WTC11 (cell line): ENCODE data around the gene TACC2. TPM values are rescaled to one million over a fixed set of nuclear protein-coding genes. Genes with fewer than 3 reads are reported as not detected.

Experiments used
- ATAC-seq: fragments of 200-7000 bp; cut with Tn5 transposase; 2 replicates; pipeline ENCODE4 v1.10.0; 2021; ENCODE audit warnings: mild to moderate bottlenecking, moderate library complexity
- CTCF ChIA-PET: fragments of 300-600 bp; sonication (Branson Sonifier 250); formaldehyde crosslinking; loops from one replicate; lab custom pipeline; 2021; ENCODE audit warnings: antibody characterized with exemption; lab: Charles Lee
- POLR2A ChIA-PET: fragments of 350-600 bp; sonication (Branson Sonifier 250); formaldehyde crosslinking; loops from one replicate; lab custom pipeline; 2021; ENCODE audit warnings: antibody characterized with exemption; lab: Charles Lee
- DNase-seq: peaks from one replicate; pipeline ENCODE4 v3.0.0; 2021; ENCODE audit warnings: low spot score
- H3K27ac Mint-ChIP-seq: 2 replicates; pipeline ENCODE4 v1.8.0; 2021; ENCODE audit warnings: mixed read lengths
- H3K27me3 Mint-ChIP-seq: 2 replicates; pipeline ENCODE4 v1.8.0; 2021; ENCODE audit warnings: low read depth, mild to moderate bottlenecking, moderate library complexity, mixed read lengths
- H3K36me3 Mint-ChIP-seq: 2 replicates; pipeline ENCODE4 v1.8.0; 2021; ENCODE audit warnings: mixed read lengths
- H3K4me1 Mint-ChIP-seq: 2 replicates; pipeline ENCODE4 v1.8.0; 2022; ENCODE audit warnings: mixed read lengths
- H3K4me3 Mint-ChIP-seq: 2 replicates; pipeline ENCODE4 v1.8.0; 2021; ENCODE audit warnings: mild to moderate bottlenecking, moderate library complexity, mixed read lengths
- H3K9me3 Mint-ChIP-seq: 2 replicates; pipeline ENCODE4 v1.8.0; 2021; ENCODE audit warnings: mixed read lengths
- ARID4B ChIP-seq: sonication (generic); formaldehyde crosslinking; IDR thresholded peaks from 2 replicates; pipeline ENCODE4 v1.8.0; 2023; ENCODE audit warnings: missing genetic modification reagents, mild to moderate bottlenecking, borderline replicate concordance
- ATF6 ChIP-seq: sonication (generic); formaldehyde crosslinking; IDR thresholded peaks from 2 replicates; pipeline ENCODE4 v1.8.1; 2023; ENCODE audit warnings: mild to moderate bottlenecking, missing genetic modification reagents
- CTCF ChIP-seq: fragments of 200-600 bp; IDR thresholded peaks from 2 replicates; pipeline ENCODE4 v1.8.0; 2022; ENCODE audit warnings: antibody characterized with exemption
- E2F5 ChIP-seq: sonication (generic); formaldehyde crosslinking; IDR thresholded peaks from 2 replicates; pipeline ENCODE4 v1.8.1; 2022; ENCODE audit warnings: mild to moderate bottlenecking, moderate library complexity, missing genetic modification reagents
- ETV6 ChIP-seq: sonication (generic); formaldehyde crosslinking; IDR thresholded peaks from 2 replicates; pipeline ENCODE4 v1.8.1; 2022; ENCODE audit warnings: mild to moderate bottlenecking, missing genetic modification reagents
- FOXJ3 ChIP-seq: sonication (generic); formaldehyde crosslinking; IDR thresholded peaks from 2 replicates; pipeline ENCODE4 v1.9.0; 2021; ENCODE audit warnings: missing genetic modification reagents, mild to moderate bottlenecking, borderline replicate concordance
- FOXK1 ChIP-seq: sonication (generic); formaldehyde crosslinking; IDR thresholded peaks from 2 replicates; pipeline ENCODE4 v1.8.0; 2022; ENCODE audit warnings: mild to moderate bottlenecking, moderate library complexity, missing genetic modification reagents
- FOXP1 ChIP-seq: sonication (generic); formaldehyde crosslinking; IDR thresholded peaks from 2 replicates; pipeline ENCODE4 v1.8.0; 2022; ENCODE audit warnings: missing genetic modification reagents, mild to moderate bottlenecking, moderate library complexity, borderline replicate concordance
- SMAD4 ChIP-seq: sonication (generic); formaldehyde crosslinking; IDR thresholded peaks from 2 replicates; pipeline ENCODE4 v1.8.0; 2022; ENCODE audit warnings: mild to moderate bottlenecking, missing genetic modification reagents
- total RNA-seq: library from RNA; stranded (reverse); gene quantifications from 3 replicates; pipeline ENCODE4 v1.2.3, GENCODE V29; 2021

TACC2 gene
- total RNA-seq, 1 experiment from 2014 or later = 28.9 TPM

- TF ChIP-seq ARID4B (CRISPR knock-in tag) (no peak), CTCF (no peak), FOXJ3 (CRISPR knock-in tag) (no peak)
Observed at GRCh38 chr10:122194251-122194650, 205.3 kb downstream of the TACC2 start (continued).

- no peaks in the 10 kb centered on the region for H3K27me3 Mint-ChIP-seq
- H3K4me1 Mint-ChIP-seq = peaks cover 17% of the 10 kb centered on the region
- TF ChIP-seq FOXP1 (CRISPR knock-in tag) (no peak), ATF6 (CRISPR knock-in tag) (no peak), ARID4B (CRISPR knock-in tag) (no peak), E2F5 (CRISPR knock-in tag) (no peak), SMAD4 (CRISPR knock-in tag) (no peak), FOXK1 (no peak), ETV6 (no peak)
- H3K36me3 Mint-ChIP-seq = peaks cover 33% of the 10 kb centered on the region
- CTCF ChIA-PET = interaction anchor here (0.7 kb wide), 1 partner anchor 583 kb away, joined by 3 read pairs; no protein-coding TSS in a partner anchor
- H3K4me3 Mint-ChIP-seq = no peak overlapping the region
- ATAC-seq (no peak), DNase-seq (no peak)
- POLR2A ChIA-PET = no interaction called here
- no peaks in the 10 kb centered on the region for H3K9me3 Mint-ChIP-seq
- H3K27ac Mint-ChIP-seq = no peak overlapping the region
Observed at GRCh38 chr10:122196218-122196617, 207.3 kb downstream of the TACC2 start.
